LoVo (cell line): ENCODE data around the gene GFPT2.

Source experiments
- DNase-seq: peaks from one replicate; pipeline ENCODE4 v3.0.0-alpha.2; 2016; ENCODE audit warnings: low spot score

The GFPT2 gene

GRCh38 chr5:180353048-180353979 lies at the start of gene GFPT2:
Gene GFPT2 (minus strand): TSS chr5:180353336. CDS start chr5:180353217, 119 bp downstream.
- no peak for DNase-seq

GRCh38 chr5:180402716-180403115 lies 49.6 kb upstream of the GFPT2 start:
- DNase-seq: no peak

GRCh38 chr5:180401229-180401907 lies 48.2 kb upstream of the GFPT2 start:
- DNase-seq: no peak

GRCh38 chr5:180400416-180400815 lies 47.3 kb upstream of the GFPT2 start:
- no peak for DNase-seq

GRCh38 chr5:180399401-180400215 lies 46.5 kb upstream of the GFPT2 start:
- no peak for DNase-seq

- no peak for DNase-seq
Observed at GRCh38 chr5:180396926-180397325, 43.8 kb upstream of the GFPT2 start.

GRCh38 chr5:180395540-180396274 lies 42.6 kb upstream of the GFPT2 start:
- DNase-seq: no peak

DNA sequence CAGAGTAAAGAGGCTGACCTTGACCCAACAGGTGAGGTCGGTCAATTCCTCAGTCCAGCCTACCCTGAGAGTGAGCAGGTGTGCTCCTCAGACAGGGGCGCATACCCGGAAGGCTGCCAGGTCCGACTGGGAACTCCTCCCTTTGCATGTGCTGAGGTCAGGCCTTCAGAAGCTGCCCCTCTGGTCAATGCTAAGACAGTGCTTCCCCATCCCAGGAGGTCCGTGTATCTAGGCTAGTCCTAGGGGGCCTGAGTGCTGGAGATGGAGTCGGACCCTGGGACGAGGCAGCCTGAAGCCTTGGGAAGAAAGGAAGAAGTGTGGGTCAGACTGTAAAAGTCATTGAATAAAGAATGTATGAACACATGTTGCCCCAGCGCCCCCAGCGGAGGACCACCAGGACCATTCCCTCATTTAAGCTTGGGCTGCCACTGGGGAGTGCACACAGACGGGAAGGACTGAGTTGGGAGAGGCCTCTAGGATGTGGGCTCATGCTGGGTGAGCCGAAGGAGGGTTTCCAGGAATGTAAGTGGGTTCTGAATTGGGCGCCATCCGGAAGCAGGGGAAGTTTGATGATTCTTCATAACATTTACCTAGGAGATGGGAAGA lies 41.0 kb upstream of the GFPT2 start:
- DNase-seq: no peak

- DNase-seq: no peak
Observed at GRCh38 chr5:180391276-180391675, 38.1 kb upstream of the GFPT2 start.

DNA sequence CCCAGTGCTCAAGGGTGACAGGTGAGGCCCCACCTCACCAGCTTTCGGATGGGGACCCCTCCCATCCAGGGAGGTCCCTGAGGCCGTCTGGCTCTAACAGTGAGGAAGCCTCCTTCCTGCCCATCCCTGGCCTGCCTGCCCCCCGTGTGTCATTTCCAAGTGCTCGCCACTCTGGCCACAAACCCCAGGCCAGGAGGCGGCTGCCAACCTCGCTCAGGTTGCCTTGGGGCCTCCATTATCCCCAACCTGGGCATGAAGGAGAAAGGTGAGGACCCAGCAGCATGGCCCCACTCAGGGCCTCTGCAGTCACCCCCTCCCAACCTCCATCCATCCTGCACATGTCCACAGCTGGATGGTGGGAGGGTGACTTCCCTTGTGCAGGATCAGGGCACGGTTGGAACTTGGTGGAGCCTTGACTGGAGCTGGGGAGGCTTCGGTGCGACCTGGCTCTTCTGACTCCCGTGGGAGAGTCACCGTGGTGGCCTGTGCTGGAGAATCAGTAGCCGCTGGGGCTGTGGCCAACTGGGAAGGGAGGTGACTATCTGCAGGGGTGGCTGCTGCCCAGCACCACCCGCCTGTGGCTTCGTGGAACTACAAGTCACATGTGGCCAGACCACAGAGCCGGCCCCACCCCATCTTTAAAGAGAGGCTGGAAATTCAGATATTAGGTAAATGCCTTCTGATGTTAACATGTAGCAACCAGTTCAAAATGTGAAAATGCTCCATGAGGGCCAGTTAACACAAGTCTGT lies 37.5 kb upstream of the GFPT2 start:
- DNase-seq: no peak

DNA sequence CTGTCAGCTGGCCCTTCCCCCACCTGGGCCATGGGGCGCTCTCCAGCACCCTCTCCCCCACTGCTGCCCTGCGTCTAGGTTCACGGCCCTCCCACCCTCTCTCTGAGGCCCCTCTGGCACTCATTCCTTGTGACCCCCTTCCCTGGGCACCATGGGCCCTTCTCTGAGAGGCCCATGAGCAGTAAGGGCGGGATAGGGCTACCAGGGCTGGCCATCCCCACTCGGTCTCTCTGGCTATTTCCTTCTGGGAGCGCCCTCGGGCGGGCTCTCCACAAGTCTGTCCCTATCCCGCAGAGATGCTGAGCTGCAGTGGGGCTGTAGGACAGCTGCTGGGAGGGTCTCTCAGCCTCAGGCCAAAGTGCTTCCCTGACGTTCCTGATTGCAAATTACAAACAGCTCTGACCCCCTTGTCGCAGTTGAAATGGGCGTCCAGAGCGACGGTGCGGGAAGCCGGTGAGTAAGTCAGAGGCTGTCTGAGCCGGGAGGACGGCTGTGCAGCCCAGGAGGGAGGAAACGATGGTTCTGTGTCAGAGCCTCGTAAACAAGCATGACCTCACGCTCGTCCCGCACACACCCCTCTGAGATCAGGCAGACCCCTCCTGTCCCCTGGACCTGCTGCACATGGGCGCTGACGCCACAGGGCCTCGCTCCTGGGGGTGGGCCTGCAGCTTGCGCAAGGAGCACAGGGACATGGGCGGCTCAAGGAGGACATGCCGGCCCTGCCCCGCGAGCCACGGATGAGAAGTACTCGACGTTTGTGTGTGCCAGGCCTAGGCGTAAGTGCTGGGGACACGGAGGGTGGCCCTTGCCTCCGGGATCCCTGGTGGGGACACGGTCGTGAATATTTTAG lies 36.3 kb upstream of the GFPT2 start:
- DNase-seq: no peak

DNA sequence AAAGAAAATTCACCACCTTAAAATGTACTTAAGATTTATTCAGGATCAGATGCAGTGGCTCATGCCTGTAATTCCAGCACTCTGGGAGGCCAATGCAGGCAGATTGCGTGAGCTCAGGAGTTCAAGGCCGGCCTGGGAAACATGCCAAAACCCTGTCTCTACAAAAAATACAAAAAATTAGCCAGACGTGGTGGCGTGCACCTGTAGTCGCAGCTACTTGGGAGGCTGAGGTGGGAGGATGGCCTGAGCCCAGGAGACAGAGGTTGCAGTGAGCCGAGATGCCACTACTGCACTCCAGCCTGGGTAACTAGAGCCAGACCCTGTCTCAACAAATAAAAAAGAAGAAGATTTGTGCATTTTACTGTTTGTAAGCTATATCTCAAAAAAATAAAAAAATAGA lies 34.7 kb upstream of the GFPT2 start:
- no peak for DNase-seq

DNA sequence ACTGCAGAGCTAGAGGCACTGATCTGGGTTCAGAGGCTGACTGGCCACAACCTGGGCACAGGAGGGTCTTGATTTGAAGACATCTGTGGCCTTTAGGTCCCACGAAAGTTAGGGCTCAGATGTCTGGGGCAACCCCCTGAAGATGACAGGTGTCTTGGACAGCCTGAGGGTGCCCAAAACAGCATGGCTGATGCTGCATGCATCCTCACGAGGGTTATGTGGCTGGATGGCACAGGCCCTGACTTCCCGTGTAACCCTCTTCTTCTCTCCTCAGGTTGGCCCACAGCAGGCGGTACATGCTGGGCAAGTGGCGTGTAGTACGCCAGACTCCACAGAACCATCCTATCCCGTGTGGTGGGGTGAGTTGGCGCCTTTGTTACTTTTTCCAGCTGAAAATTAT lies 29.8 kb upstream of the GFPT2 start:
- no peak for DNase-seq

GRCh38 chr5:180381851-180382480 lies 28.8 kb upstream of the GFPT2 start:
- no peak for DNase-seq

DNA sequence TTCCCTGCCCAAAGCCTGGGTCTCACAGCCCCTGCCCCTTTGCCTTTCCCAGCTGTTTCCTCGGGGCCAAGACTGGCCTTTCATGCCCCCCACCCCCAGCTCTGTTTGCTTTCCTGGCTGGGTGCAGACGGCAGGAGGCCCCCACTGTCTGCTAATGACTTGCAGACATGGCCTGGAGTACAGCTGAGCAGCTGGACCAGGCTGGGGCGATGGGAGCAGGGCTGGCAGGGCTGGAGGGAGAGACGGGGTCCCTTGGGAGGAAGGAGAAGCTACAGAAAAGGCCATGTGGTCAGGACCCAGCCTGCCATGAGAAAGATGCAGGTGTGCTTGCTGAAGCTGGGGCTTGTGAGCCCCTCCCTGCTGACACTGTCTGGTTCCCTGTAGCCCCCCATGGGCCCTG lies 28.3 kb upstream of the GFPT2 start:
- no peak for DNase-seq

DNA sequence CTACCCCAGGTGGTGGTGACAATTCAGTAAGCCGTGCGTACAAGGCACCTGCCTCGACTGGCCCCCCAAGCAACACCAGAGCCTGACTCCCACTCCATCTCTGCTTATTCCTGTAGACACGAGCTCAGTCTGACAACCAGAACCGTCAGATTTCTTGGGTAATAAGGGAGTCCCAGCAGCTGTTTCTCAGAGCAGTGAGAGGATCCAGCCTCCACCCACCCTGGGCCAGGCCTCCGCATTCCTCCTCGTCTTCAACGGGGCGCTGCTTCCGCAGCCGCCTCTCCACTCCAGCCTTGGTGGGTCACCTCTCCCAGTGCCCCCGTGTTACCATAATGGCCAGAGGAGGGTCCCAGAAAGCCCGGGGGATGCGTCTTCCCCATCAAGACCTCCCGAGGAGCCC lies 27.7 kb upstream of the GFPT2 start:
- no peak for DNase-seq

GRCh38 chr5:180380441-180380840 lies 27.3 kb upstream of the GFPT2 start:
- DNase-seq: no peak

- DNase-seq: no peak
Observed at GRCh38 chr5:180379355-180380070, 26.4 kb upstream of the GFPT2 start.
